ENCODE data around the gene TNFAIP6. TPM values are rescaled to one million over a fixed set of nuclear protein-coding genes. Genes with fewer than 3 reads are reported as not detected.

TNFAIP6 gene
- total and polyA plus RNA-seq, 2 of the 8 experiments (the other 6 are each of a cell fraction or from before 2014, with no cell fraction given) = 1.1 to 2.0 TPM

DNA sequence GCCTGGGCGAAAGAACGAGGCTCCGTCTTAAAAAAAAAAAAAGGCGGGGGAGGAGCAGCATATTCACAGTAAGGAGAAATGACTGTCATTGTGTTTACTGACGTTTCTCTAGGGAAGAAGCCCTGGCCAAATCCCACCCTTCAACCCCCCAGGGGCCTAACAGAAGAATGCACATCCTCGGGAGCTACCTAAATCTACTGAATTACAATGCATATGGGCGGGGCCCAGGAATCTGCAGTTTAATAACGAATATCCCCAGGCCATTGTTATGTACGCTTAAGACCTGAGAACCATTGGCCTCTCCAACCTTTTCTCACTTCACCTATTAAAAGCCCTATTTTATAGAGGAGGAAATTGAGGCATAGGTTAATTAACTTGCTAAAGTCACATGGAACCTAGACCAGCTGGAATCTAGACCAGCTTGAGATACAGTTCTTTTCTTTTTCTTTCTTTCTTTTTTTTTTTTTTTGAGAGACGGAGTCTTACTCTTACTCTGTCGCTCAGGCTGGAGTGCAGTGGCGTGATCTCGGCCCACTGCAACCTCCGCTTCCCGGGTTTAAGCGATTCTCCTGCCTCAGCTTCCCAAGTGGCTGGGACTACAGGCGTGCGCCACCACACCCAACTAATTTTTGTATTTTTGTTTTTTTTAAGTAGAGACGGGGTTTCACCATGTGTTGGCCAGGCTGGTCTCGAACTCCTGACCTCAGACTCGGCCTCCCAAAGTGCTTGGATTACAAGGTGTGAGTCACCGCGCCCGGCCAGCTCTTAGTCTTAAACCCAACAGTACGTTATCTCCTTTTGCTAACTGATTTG lies 51.6 kb downstream of the TNFAIP6 start (continued):
- TF ChIP-seq BRCA1 (IDR thresholded peaks at IDR 0.05; ENCODE audit: low read depth, low read length) (no peak), MAFK (IDR thresholded peaks at IDR 0.05; ENCODE audit: low read depth, low read length) (no peak), SUZ12 (IDR thresholded peaks at IDR 0.05; ENCODE audit: low read length) (no peak), CREB1 (IDR thresholded peaks at IDR 0.05) (no peak), TAF1 (IDR thresholded peaks at IDR 0.05; ENCODE audit: low read depth, low read length) (no peak), TBP (IDR thresholded peaks at IDR 0.05; ENCODE audit: low read depth, low read length) (no peak), TCF12 (IDR thresholded peaks at IDR 0.05; ENCODE audit: low read depth, low read length) (no peak), KDM1A (IDR thresholded peaks at IDR 0.05; ENCODE audit: borderline replicate concordance, low read length) (0 out of 2 replicates have a peak, but pooled peaks have one; percentile 74), JUND (IDR thresholded peaks at IDR 0.05; ENCODE audit: low read length) (no peak), RXRA (IDR thresholded peaks at IDR 0.05; ENCODE audit: insufficient read depth, low read depth, low read length) (no peak), POLR2A (IDR thresholded peaks at IDR 0.05; ENCODE audit: control extremely low read depth in 1 of 2, low read depth in 2 of 2, low read length in 2 of 2) (no peak), SIX5 (IDR thresholded peaks at IDR 0.05; ENCODE audit: low read depth, low read length) (no peak), ASH2L (IDR thresholded peaks at IDR 0.05; ENCODE audit: low read length) (no peak)
- TF ChIP-seq, protein P1, sequence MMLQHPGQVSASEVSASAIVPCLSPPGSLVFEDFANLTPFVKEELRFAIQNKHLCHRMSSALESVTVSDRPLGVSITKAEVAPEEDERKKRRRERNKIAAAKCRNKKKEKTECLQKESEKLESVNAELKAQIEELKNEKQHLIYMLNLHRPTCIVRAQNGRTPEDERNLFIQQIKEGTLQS (IDR thresholded peaks at IDR 0.05; ENCODE audit: insufficient read depth, low read depth, low read length) = no peak
- TF ChIP-seq, protein P2, sequence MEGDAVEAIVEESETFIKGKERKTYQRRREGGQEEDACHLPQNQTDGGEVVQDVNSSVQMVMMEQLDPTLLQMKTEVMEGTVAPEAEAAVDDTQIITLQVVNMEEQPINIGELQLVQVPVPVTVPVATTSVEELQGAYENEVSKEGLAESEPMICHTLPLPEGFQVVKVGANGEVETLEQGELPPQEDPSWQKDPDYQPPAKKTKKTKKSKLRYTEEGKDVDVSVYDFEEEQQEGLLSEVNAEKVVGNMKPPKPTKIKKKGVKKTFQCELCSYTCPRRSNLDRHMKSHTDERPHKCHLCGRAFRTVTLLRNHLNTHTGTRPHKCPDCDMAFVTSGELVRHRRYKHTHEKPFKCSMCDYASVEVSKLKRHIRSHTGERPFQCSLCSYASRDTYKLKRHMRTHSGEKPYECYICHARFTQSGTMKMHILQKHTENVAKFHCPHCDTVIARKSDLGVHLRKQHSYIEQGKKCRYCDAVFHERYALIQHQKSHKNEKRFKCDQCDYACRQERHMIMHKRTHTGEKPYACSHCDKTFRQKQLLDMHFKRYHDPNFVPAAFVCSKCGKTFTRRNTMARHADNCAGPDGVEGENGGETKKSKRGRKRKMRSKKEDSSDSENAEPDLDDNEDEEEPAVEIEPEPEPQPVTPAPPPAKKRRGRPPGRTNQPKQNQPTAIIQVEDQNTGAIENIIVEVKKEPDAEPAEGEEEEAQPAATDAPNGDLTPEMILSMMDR (IDR thresholded peaks at IDR 0.05; ENCODE audit: control extremely low read depth in 1 of 3, insufficient read depth in 1 of 3, low read depth in 1 of 3, low read length in 3 of 3) = no peak
- TF ChIP-seq, protein P3, sequence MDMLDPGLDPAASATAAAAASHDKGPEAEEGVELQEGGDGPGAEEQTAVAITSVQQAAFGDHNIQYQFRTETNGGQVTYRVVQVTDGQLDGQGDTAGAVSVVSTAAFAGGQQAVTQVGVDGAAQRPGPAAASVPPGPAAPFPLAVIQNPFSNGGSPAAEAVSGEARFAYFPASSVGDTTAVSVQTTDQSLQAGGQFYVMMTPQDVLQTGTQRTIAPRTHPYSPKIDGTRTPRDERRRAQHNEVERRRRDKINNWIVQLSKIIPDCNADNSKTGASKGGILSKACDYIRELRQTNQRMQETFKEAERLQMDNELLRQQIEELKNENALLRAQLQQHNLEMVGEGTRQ (IDR thresholded peaks at IDR 0.05; ENCODE audit: low read length) = no peak

Measured in H1 (cell line).